ENCODE measurements around the gene SFI1. TPM values are rescaled to one million over a fixed set of nuclear protein-coding genes. Genes with fewer than 3 reads are reported as not detected.

Gene SFI1
- total RNA-seq, 1 experiment from 2014 or later = 61.6 TPM

- intact Hi-C loops (cut with micrococcal nuclease; ENCODE audit: unreplicated experiment) = no loop called here
- Histone ChIP-seq H3K27ac (ENCODE audit: low read depth, low read length, poor library complexity, severe bottlenecking) (no peak overlapping the region), H3K27me3 (replicated peaks; ENCODE audit: insufficient read depth, low read depth, low read length, poor library complexity) (no peaks in the 10 kb centered on the region), H3K4me3 (ENCODE audit: low read depth, low read length, poor library complexity, severe bottlenecking) (no peak overlapping the region), H3K9me3 (ENCODE audit: low read depth, low read length, poor library complexity, severe bottlenecking) (no peaks in the 10 kb centered on the region), H3K4me1 (ENCODE audit: insufficient read depth, low read length, poor library complexity, severe bottlenecking) (no peaks in the 10 kb centered on the region), H3K36me3 (ENCODE audit: insufficient read depth, low read length, poor library complexity, severe bottlenecking) (peaks cover 36% of the 10 kb centered on the region)
- BruUV-seq (replicated peaks) = no TSS peak
- no peak for TF ChIP-seq EZH2 (IDR thresholded peaks at IDR 0.05; ENCODE audit: borderline replicate concordance, low read depth, low read length, poor library complexity, severe bottlenecking)
- TF ChIP-seq, protein P1, sequence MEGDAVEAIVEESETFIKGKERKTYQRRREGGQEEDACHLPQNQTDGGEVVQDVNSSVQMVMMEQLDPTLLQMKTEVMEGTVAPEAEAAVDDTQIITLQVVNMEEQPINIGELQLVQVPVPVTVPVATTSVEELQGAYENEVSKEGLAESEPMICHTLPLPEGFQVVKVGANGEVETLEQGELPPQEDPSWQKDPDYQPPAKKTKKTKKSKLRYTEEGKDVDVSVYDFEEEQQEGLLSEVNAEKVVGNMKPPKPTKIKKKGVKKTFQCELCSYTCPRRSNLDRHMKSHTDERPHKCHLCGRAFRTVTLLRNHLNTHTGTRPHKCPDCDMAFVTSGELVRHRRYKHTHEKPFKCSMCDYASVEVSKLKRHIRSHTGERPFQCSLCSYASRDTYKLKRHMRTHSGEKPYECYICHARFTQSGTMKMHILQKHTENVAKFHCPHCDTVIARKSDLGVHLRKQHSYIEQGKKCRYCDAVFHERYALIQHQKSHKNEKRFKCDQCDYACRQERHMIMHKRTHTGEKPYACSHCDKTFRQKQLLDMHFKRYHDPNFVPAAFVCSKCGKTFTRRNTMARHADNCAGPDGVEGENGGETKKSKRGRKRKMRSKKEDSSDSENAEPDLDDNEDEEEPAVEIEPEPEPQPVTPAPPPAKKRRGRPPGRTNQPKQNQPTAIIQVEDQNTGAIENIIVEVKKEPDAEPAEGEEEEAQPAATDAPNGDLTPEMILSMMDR (conservative IDR thresholded peaks at IDR 0.05; ENCODE audit: low read depth, low read length) = no peak; the same call in 1 of the 2 replicates
- ChIA-PET POLR2A (ENCODE audit: low non-redundant PET) (no interaction called here), CTCF (no interaction called here)
- DNase-seq (ENCODE audit: low spot score) = no peak
Measured at GRCh38 chr22:31474743-31475142, 21.6 kb upstream of the SFI1 start.

GRCh38 chr22:31475800-31476199 lies 20.5 kb upstream of the SFI1 start:
- no TSS peak for BruUV-seq (replicated peaks)
- Histone ChIP-seq H3K27me3 (replicated peaks; ENCODE audit: insufficient read depth, low read depth, low read length, poor library complexity) (no peaks in the 10 kb centered on the region), H3K36me3 (ENCODE audit: insufficient read depth, low read length, poor library complexity, severe bottlenecking) (peaks cover 35% of the 10 kb centered on the region), H3K4me3 (ENCODE audit: low read depth, low read length, poor library complexity, severe bottlenecking) (no peak overlapping the region), H3K9me3 (ENCODE audit: low read depth, low read length, poor library complexity, severe bottlenecking) (no peaks in the 10 kb centered on the region), H3K27ac (ENCODE audit: low read depth, low read length, poor library complexity, severe bottlenecking) (no peak overlapping the region), H3K4me1 (ENCODE audit: insufficient read depth, low read length, poor library complexity, severe bottlenecking) (no peaks in the 10 kb centered on the region)
- intact Hi-C loops (cut with micrococcal nuclease; ENCODE audit: unreplicated experiment) = no loop called here
- TF ChIP-seq EZH2 (IDR thresholded peaks at IDR 0.05; ENCODE audit: borderline replicate concordance, low read depth, low read length, poor library complexity, severe bottlenecking) = no peak
- TF ChIP-seq, protein P1 (conservative IDR thresholded peaks at IDR 0.05; ENCODE audit: low read depth, low read length) = no peak
- no peak for DNase-seq (ENCODE audit: low spot score)
- POLR2A ChIA-PET (ENCODE audit: low non-redundant PET) = no interaction called here
- CTCF ChIA-PET = no interaction called here

GRCh38 chr22:31477329-31477728 lies 19.0 kb upstream of the SFI1 start:
- Histone ChIP-seq H3K4me1 (ENCODE audit: insufficient read depth, low read length, poor library complexity, severe bottlenecking) (no peaks in the 10 kb centered on the region), H3K9me3 (ENCODE audit: low read depth, low read length, poor library complexity, severe bottlenecking) (no peaks in the 10 kb centered on the region), H3K4me3 (ENCODE audit: low read depth, low read length, poor library complexity, severe bottlenecking) (no peak overlapping the region), H3K27ac (ENCODE audit: low read depth, low read length, poor library complexity, severe bottlenecking) (no peak overlapping the region), H3K36me3 (ENCODE audit: insufficient read depth, low read length, poor library complexity, severe bottlenecking) (peaks cover 42% of the 10 kb centered on the region), H3K27me3 (replicated peaks; ENCODE audit: insufficient read depth, low read depth, low read length, poor library complexity) (no peaks in the 10 kb centered on the region)
- no peak for DNase-seq (ENCODE audit: low spot score)
- CTCF ChIA-PET = no interaction called here
- POLR2A ChIA-PET (ENCODE audit: low non-redundant PET) = no interaction called here
- no TSS peak for BruUV-seq (replicated peaks)
- intact Hi-C loops (cut with micrococcal nuclease; ENCODE audit: unreplicated experiment) = no loop called here
- no peak for TF ChIP-seq EZH2 (IDR thresholded peaks at IDR 0.05; ENCODE audit: borderline replicate concordance, low read depth, low read length, poor library complexity, severe bottlenecking)
- TF ChIP-seq, protein P1 (conservative IDR thresholded peaks at IDR 0.05; ENCODE audit: low read depth, low read length) = no peak
